ENCODE results near the gene GALK1. TPM values are rescaled to one million over a fixed set of nuclear protein-coding genes. Genes with fewer than 3 reads are reported as not detected.

GALK1 gene
- total RNA-seq, 1 donor from 2014 or later: 13.4 TPM

DNA sequence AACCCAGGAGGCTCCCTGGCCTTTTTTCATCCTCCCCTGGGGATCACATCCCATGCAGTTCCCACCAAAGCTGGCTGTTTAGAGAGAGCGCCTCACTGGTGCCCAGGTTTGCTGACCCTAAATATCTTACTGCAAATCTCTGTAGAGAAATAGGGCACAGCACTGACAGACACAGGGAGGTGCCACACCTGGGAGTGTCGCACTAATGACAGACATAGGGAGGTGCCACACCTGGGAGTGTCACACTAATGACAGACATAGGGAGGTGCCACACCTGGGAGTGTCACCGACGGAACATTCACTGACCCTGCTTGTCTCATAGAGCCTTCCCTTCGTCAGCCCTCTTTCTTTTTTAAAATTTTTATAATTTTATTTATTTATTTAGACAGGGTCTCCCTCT is 45.2 kb upstream of the GALK1 start:
- FAIRE-seq: no peak
- TF ChIP-seq, protein P1, sequence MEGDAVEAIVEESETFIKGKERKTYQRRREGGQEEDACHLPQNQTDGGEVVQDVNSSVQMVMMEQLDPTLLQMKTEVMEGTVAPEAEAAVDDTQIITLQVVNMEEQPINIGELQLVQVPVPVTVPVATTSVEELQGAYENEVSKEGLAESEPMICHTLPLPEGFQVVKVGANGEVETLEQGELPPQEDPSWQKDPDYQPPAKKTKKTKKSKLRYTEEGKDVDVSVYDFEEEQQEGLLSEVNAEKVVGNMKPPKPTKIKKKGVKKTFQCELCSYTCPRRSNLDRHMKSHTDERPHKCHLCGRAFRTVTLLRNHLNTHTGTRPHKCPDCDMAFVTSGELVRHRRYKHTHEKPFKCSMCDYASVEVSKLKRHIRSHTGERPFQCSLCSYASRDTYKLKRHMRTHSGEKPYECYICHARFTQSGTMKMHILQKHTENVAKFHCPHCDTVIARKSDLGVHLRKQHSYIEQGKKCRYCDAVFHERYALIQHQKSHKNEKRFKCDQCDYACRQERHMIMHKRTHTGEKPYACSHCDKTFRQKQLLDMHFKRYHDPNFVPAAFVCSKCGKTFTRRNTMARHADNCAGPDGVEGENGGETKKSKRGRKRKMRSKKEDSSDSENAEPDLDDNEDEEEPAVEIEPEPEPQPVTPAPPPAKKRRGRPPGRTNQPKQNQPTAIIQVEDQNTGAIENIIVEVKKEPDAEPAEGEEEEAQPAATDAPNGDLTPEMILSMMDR (IDR thresholded peaks at IDR 0.05; ENCODE audit: insufficient read depth, low read length, severe bottlenecking): no peak
- no peak for DNase-seq (ENCODE audit: low read depth)
- H3K27me3 ChIP-seq (ENCODE audit: control insufficient read depth, insufficient read depth, low read length): no peaks in the 10 kb centered on the region
- H3K36me3 ChIP-seq (ENCODE audit: control insufficient read depth, insufficient read depth, low read length): peaks cover 18% of the 10 kb centered on the region
- no peak overlapping the region for H3K4me3 ChIP-seq (ENCODE audit: low read depth, low read length)

DNA sequence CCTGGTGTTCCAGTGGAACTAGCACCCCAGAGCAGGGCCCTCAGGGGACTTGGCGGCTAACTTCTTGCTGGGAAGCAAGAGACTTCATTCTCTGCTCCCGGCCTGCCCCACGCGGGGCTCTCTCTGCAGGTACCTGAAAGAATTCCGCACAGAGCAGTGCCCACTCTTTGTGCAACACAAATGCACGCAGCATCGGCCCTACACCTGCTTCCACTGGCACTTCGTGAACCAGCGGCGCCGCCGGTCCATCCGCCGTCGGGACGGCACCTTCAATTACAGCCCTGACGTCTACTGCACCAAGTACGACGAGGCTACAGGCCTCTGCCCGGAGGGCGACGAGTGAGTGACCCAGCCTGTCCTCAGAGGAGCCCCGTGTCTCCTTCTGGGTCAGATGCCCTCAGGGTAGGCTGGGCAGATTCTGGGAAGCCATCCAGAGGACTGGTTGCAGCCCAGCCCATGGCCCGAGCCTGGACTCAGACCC is 44.7 kb upstream of the GALK1 start:
- Histone ChIP-seq H3K27me3 (ENCODE audit: control insufficient read depth, insufficient read depth, low read length) (no peaks in the 10 kb centered on the region), H3K36me3 (ENCODE audit: control insufficient read depth, insufficient read depth, low read length) (peaks cover 16% of the 10 kb centered on the region), H3K4me3 (ENCODE audit: low read depth, low read length) (no peak overlapping the region)
- FAIRE-seq (no peak), DNase-seq (ENCODE audit: low read depth) (no peak)
- TF ChIP-seq, protein P1 (IDR thresholded peaks at IDR 0.05; ENCODE audit: insufficient read depth, low read length, severe bottlenecking): no peak

DNA sequence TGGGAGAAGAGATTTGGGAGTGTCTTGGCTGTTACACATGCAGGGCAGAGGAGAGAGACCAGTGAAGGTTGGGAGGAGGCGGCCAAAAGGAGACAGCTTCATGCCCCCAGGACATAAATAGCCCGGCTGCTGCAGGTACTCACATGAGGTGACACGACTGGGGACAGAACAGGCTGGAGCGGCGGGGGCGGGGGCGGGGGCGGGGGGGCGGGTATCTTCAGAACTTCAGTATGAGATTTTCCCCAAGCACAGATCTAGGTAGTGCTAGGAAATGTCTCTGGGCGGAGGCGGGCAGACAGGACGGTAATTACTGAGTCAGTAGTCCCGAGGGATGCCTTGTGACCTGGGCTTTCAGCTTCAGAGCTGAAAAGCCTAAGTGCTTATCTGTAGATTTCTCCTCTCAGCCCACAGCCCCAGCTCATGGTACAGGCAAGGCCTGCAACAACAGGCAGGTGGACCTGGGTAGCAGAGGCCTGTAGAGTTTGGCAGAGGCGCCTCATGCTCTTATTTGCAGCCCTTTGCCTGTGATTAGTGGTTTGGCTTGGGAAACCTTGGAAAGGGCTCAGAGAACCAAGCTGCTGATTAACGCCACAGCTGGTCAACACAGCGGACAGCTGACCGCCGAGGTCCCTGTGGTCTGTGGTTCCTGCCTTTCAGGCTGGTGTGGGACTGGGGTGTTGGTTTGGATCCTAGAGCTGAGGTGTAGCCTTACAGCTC is 44.1 kb upstream of the GALK1 start:
- H3K36me3 ChIP-seq (ENCODE audit: control insufficient read depth, insufficient read depth, low read length): peaks cover 16% of the 10 kb centered on the region
- FAIRE-seq: no peak
- DNase-seq (ENCODE audit: low read depth): no peak

DNA sequence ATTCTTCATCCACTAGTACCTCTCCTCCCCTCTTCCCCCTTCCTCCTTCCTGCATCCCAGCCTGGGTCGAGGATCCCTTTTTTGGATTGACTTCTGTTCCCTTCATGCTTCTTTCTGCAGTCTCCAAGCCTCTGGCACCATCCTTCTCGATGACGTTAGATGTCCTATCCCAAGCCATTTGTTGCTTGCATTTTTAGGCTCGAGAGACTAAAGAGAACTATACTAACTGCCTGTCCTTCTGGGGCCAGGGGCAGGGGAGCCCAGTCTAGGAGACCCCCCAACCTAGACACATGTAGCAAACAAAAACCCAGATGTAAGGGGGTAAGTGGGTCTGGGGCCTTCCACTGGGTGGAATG is 43.5 kb upstream of the GALK1 start:
- H3K4me3 ChIP-seq (ENCODE audit: low read depth, low read length): no peak overlapping the region
- H3K27me3 ChIP-seq (ENCODE audit: control insufficient read depth, insufficient read depth, low read length): no peaks in the 10 kb centered on the region
- TF ChIP-seq, protein P1 (IDR thresholded peaks at IDR 0.05; ENCODE audit: insufficient read depth, low read length, severe bottlenecking): no peak
- FAIRE-seq (no peak), DNase-seq (ENCODE audit: low read depth) (no peak)
- H3K36me3 ChIP-seq (ENCODE audit: control insufficient read depth, insufficient read depth, low read length): peaks cover 14% of the 10 kb centered on the region

More for the DNA sequence above, 44.1 kb upstream of the GALK1 start:
- TF ChIP-seq, protein P1 (IDR thresholded peaks at IDR 0.05; ENCODE audit: insufficient read depth, low read length, severe bottlenecking): no peak
- H3K4me3 ChIP-seq (ENCODE audit: low read depth, low read length): no peak overlapping the region
- H3K27me3 ChIP-seq (ENCODE audit: control insufficient read depth, insufficient read depth, low read length): no peaks in the 10 kb centered on the region

DNA sequence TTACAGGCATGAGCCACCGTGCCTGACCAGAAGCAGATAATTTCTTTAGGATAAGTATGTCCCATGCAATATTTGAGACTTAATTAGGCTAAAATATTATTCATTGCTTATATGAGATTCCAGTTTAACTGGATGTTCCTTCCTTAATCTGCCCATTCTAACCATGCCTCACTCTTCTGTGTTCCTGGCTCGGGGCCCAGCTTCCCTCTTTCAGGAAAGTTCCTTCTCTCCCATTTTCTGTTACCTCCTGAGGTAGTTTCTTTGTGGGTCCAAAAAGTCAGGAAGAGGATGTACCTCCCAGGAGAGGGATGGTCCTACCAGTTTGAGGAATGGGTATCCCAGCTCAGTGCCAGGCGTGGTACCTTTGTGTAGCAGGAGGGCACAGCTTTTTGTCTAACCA is 42.9 kb upstream of the GALK1 start:
- no peak for DNase-seq (ENCODE audit: low read depth)
- peaks cover 11% of the 10 kb centered on the region for H3K36me3 ChIP-seq (ENCODE audit: control insufficient read depth, insufficient read depth, low read length)
- FAIRE-seq: no peak
- TF ChIP-seq, protein P1 (IDR thresholded peaks at IDR 0.05; ENCODE audit: insufficient read depth, low read length, severe bottlenecking): no peak
- H3K4me3 ChIP-seq (ENCODE audit: low read depth, low read length): no peak overlapping the region
- H3K27me3 ChIP-seq (ENCODE audit: control insufficient read depth, insufficient read depth, low read length): no peaks in the 10 kb centered on the region
